Measurements from ENCODE around the gene COL18A1.

The COL18A1 gene

GRCh38 chr21:45449658-45450422 is 44.9 kb downstream of the COL18A1 start:
- FAIRE-seq, result no peak

GRCh38 chr21:45450423-45451090 is 45.6 kb downstream of the COL18A1 start:
- FAIRE-seq (no peak), DNase-seq (ENCODE audit: extremely low spot score, insufficient read length, low read depth) (no peak)

More at GRCh38 chr21:45449658-45450422, 44.9 kb downstream of the COL18A1 start:
- DNase-seq (ENCODE audit: extremely low spot score, insufficient read length, low read depth), result no peak

GRCh38 chr21:45451091-45451740 is 46.3 kb downstream of the COL18A1 start:
- DNase-seq (ENCODE audit: extremely low spot score, insufficient read length, low read depth) (no peak), FAIRE-seq (no peak)

- FAIRE-seq, result no peak
- no peak for DNase-seq (ENCODE audit: extremely low spot score, insufficient read length, low read depth)
These were observed 46.8 kb downstream of the COL18A1 start for GRCh38 chr21:45451771-45452182.

- FAIRE-seq, result no peak
These were observed 47.8 kb downstream of the COL18A1 start for GRCh38 chr21:45452696-45453307.

GRCh38 chr21:45453308-45453950 is 48.5 kb downstream of the COL18A1 start:
- DNase-seq (ENCODE audit: extremely low spot score, insufficient read length, low read depth), result no peak
- no peak for FAIRE-seq

More at GRCh38 chr21:45452696-45453307, 47.8 kb downstream of the COL18A1 start:
- no peak for DNase-seq (ENCODE audit: extremely low spot score, insufficient read length, low read depth)

- no peak for DNase-seq (ENCODE audit: extremely low spot score, insufficient read length, low read depth)
- FAIRE-seq, result no peak
These were observed 49.3 kb downstream of the COL18A1 start for GRCh38 chr21:45454060-45454925.

GRCh38 chr21:45454926-45455673 is 50.1 kb downstream of the COL18A1 start:
- no peak for DNase-seq (ENCODE audit: extremely low spot score, insufficient read length, low read depth)

GRCh38 chr21:45455674-45456583 is 51.0 kb downstream of the COL18A1 start:
- FAIRE-seq (no peak), DNase-seq (ENCODE audit: extremely low spot score, insufficient read length, low read depth) (no peak)

More at GRCh38 chr21:45454926-45455673, 50.1 kb downstream of the COL18A1 start:
- FAIRE-seq, result no peak

GRCh38 chr21:45456584-45457160 is 51.7 kb downstream of the COL18A1 start:
- DNase-seq (ENCODE audit: extremely low spot score, insufficient read length, low read depth) (no peak), FAIRE-seq (no peak)

- DNase-seq (ENCODE audit: extremely low spot score, insufficient read length, low read depth), result no peak
- FAIRE-seq, result no peak
These were observed 52.3 kb downstream of the COL18A1 start for GRCh38 chr21:45457161-45457831.

- DNase-seq (ENCODE audit: extremely low spot score, insufficient read length, low read depth) (no peak), FAIRE-seq (no peak)
These were observed 52.8 kb downstream of the COL18A1 start for GRCh38 chr21:45457832-45458172.

GRCh38 chr21:45458281-45459170 is 53.6 kb downstream of the COL18A1 start:
- no peak for FAIRE-seq
- DNase-seq (ENCODE audit: extremely low spot score, insufficient read length, low read depth), result no peak

GRCh38 chr21:45459171-45460010 is 54.4 kb downstream of the COL18A1 start:
- DNase-seq (ENCODE audit: extremely low spot score, insufficient read length, low read depth), result no peak
- FAIRE-seq, result no peak

Data from GM18507 (cell line).